Measurements from ENCODE around the gene CNKSR1. TPM values are rescaled to one million over a fixed set of nuclear protein-coding genes. Genes with fewer than 3 reads are reported as not detected.

CNKSR1 gene
- total RNA-seq, result not detected in 2 replicates

GRCh38 chr1:26177182-26177684, at the start of gene CNKSR1:
TSS of gene CNKSR1 (plus strand) at chr1:26177491. CDS start at chr1:26177548, 57 bp downstream.

GRCh38 chr1:26158908-26159742, 18.2 kb upstream of the CNKSR1 start, which contains the start of gene FAM110D:
TSS of gene FAM110D (plus strand) at chr1:26159079. CDS start at chr1:26161292, 2,213 bp downstream.

GRCh38 chr1:26168410-26169197, 8.7 kb upstream of the CNKSR1 start, which contains the start of gene C1orf232:
TSS of gene C1orf232 (minus strand) at chr1:26168963. CDS start at chr1:26168499, 464 bp downstream.

GRCh38 chr1:26169669-26170471, 7.4 kb upstream of the CNKSR1 start, which contains the start of gene ZNF593:
TSS of gene ZNF593 (plus strand) at chr1:26169908. CDS start at chr1:26169984, 76 bp downstream.

GRCh38 chr1:26171084-26172072, 5.9 kb upstream of the CNKSR1 start, which contains the start of gene ZNF593OS:
TSS of gene ZNF593OS (minus strand) at chr1:26171832. CDS start at chr1:26171661, 171 bp downstream.

GRCh38 chr1:26190373-26190987, 13.2 kb downstream of the CNKSR1 start, which contains the start of gene CATSPER4:
TSS of gene CATSPER4 (plus strand) at chr1:26190602. CDS start at chr1:26190628, 26 bp downstream.

GRCh38 chr1:26233903-26234643, 56.8 kb downstream of the CNKSR1 start, which contains the start of gene CEP85:
TSS of gene CEP85 (plus strand) at chr1:26234200. CDS start at chr1:26239784, 5,584 bp downstream.

Other genes starting within 250 kb of the CNKSR1 start
- 3.1 and 10.3 TPM in 2 replicates for gene PAFAH2, start 179.4 kb upstream of the CNKSR1 start, total RNA-seq
- gene EXTL1, start 155.7 kb upstream of the CNKSR1 start, total RNA-seq, result 0.49 TPM in 1 of 2 replicates, not detected in the other
- gene SLC30A2, start 131.4 kb upstream of the CNKSR1 start, total RNA-seq, result not detected in 2 replicates
- not detected in 2 replicates for gene TRIM63, start 109.9 kb upstream of the CNKSR1 start, total RNA-seq
- gene PDIK1L, start 65.7 kb upstream of the CNKSR1 start, total RNA-seq, result 2.3 and 4.5 TPM in 2 replicates
- gene FAM110D, start 18.4 kb upstream of the CNKSR1 start, total RNA-seq, result 0.36 TPM in 1 of 2 replicates, not detected in the other
- not detected in 2 replicates for gene C1orf232, start 8.5 kb upstream of the CNKSR1 start, total RNA-seq
- gene ZNF593, start 7.6 kb upstream of the CNKSR1 start, total RNA-seq, result 32.2 and 51.1 TPM in 2 replicates
- gene ZNF593OS, start 5.7 kb upstream of the CNKSR1 start, total RNA-seq, result not detected in 2 replicates
- gene CATSPER4, start 13.1 kb downstream of the CNKSR1 start, total RNA-seq, result not detected in 2 replicates
- gene CEP85, start 56.7 kb downstream of the CNKSR1 start, total RNA-seq, result 4.1 and 5.2 TPM in 2 replicates
- 162 and 186 TPM in 2 replicates for gene SH3BGRL3, start 102.6 kb downstream of the CNKSR1 start, total RNA-seq
- gene UBXN11, start 129.1 kb downstream of the CNKSR1 start, total RNA-seq, result 2.6 and 3.6 TPM in 2 replicates
- gene CD52, start 140.5 kb downstream of the CNKSR1 start, total RNA-seq, result not detected in 2 replicates
- not detected in 2 replicates for gene CRYBG2, start 176.6 kb downstream of the CNKSR1 start, total RNA-seq
- gene ZNF683, start 195.3 kb downstream of the CNKSR1 start, total RNA-seq, result not detected in 2 replicates
- gene LIN28A, start 233.3 kb downstream of the CNKSR1 start, total RNA-seq, result not detected in 2 replicates

Measured in cardiac atrium fibroblast (primary cell).